Measurements from ENCODE around the gene SEC14L3. TPM values are rescaled to one million over a fixed set of nuclear protein-coding genes. Genes with fewer than 3 reads are reported as not detected.

SEC14L3 gene
- under 1 TPM in 1 of 4 donors, not detected in 3; 0.19 TPM for total RNA-seq

- H3K36me3 ChIP-seq: no peaks in the 10 kb centered on the region
- WGBS, 2 donors: 50 to 81% methylated on average over 2 to 3 of the region's 13 CpGs
- H3K4me1 ChIP-seq: peaks cover 0 to 11% (median 0%) of the 10 kb centered on the region in 3 donors
- TF ChIP-seq CTCF (IDR thresholded peaks at IDR 0.05): no peak
- no peak for TF ChIP-seq POLR2A (IDR thresholded peaks at IDR 0.05)
- no peaks in the 10 kb centered on the region for H3K9me3 ChIP-seq
- no peak within 1 kb of the TSS for H3K27ac ChIP-seq
- peaks cover 0 to 44% (median 0%) of the 10 kb centered on the region in 4 donors for H3K27me3 ChIP-seq
- H3K4me3 ChIP-seq: no peak within 1 kb of the TSS
- intact Hi-C loops (cut with DNase I): no loop called here
- DNase-seq: no peak
Observed at GRCh38 chr22:30471616-30472318, at the start of gene SEC14L3. Gene SEC14L3, minus strand, starts transcription at chr22:30472017. Its CDS starts 59 bp downstream, at chr22:30471958.

- no peaks in the 10 kb centered on the region for H3K36me3 ChIP-seq
- no peaks in the 10 kb centered on the region for H3K4me1 ChIP-seq
- 78 to 89% methylated on average over 5 to 7 of the region's 7 CpGs for WGBS, 2 donors
- H3K4me3 ChIP-seq: no peak overlapping the region
- no peak for TF ChIP-seq POLR2A (IDR thresholded peaks at IDR 0.05)
- no peak for TF ChIP-seq CTCF (IDR thresholded peaks at IDR 0.05)
- no peaks in the 10 kb centered on the region for H3K9me3 ChIP-seq
- DNase-seq: no peak
- peaks cover 0 to 23% (median 0%) of the 10 kb centered on the region in 4 donors for H3K27me3 ChIP-seq
- H3K27ac ChIP-seq: no peak overlapping the region
- intact Hi-C loops (cut with DNase I): no loop called here
Observed at GRCh38 chr22:30519842-30520425, 48.1 kb upstream of the SEC14L3 start.

- Histone ChIP-seq H3K4me1 (no peaks in the 10 kb centered on the region), H3K36me3 (no peaks in the 10 kb centered on the region), H3K9me3 (no peaks in the 10 kb centered on the region), H3K27ac (no peak overlapping the region), H3K4me3 (no peak overlapping the region), H3K27me3 (peaks cover 0 to 16% (median 0%) of the 10 kb centered on the region in 4 donors)
- intact Hi-C loops (cut with DNase I): no loop called here
- 79 to 83% methylated on average over 5 of the region's 5 CpGs for WGBS, 2 donors
- no peak for DNase-seq
- no peak for TF ChIP-seq CTCF (IDR thresholded peaks at IDR 0.05)
- TF ChIP-seq POLR2A (IDR thresholded peaks at IDR 0.05): no peak
Observed at GRCh38 chr22:30516731-30517130, 44.9 kb upstream of the SEC14L3 start.

- TF ChIP-seq POLR2A (IDR thresholded peaks at IDR 0.05): no peak
- TF ChIP-seq CTCF (IDR thresholded peaks at IDR 0.05): no peak
- no peak for DNase-seq
- H3K27me3 ChIP-seq: peaks cover 0 to 13% (median 0%) of the 10 kb centered on the region in 4 donors
- no peak overlapping the region for H3K4me3 ChIP-seq
- intact Hi-C loops (cut with DNase I): no loop called here
- H3K27ac ChIP-seq: no peak overlapping the region
- H3K9me3 ChIP-seq: no peaks in the 10 kb centered on the region
- no peaks in the 10 kb centered on the region for H3K36me3 ChIP-seq
- WGBS, 2 donors: 83 to 84% methylated on average over 6 of the region's 6 CpGs
- no peaks in the 10 kb centered on the region for H3K4me1 ChIP-seq
Observed at GRCh38 chr22:30516273-30516672, 44.5 kb upstream of the SEC14L3 start.

- no peak for TF ChIP-seq POLR2A (IDR thresholded peaks at IDR 0.05)
- TF ChIP-seq CTCF (IDR thresholded peaks at IDR 0.05): no peak
- no peak for DNase-seq
- H3K36me3 ChIP-seq: no peaks in the 10 kb centered on the region
- H3K4me3 ChIP-seq: no peak overlapping the region
- no peaks in the 10 kb centered on the region for H3K27me3 ChIP-seq
- H3K4me1 ChIP-seq: no peaks in the 10 kb centered on the region
- intact Hi-C loops (cut with DNase I): no loop called here
- WGBS, 2 donors: 53 to 55% methylated on average over 2 to 4 of the region's 4 CpGs
- no peak overlapping the region for H3K27ac ChIP-seq
- no peaks in the 10 kb centered on the region for H3K9me3 ChIP-seq
Observed at GRCh38 chr22:30514252-30514651, 42.4 kb upstream of the SEC14L3 start.
